Measurements from ENCODE around the gene MAP2K6. TPM values are rescaled to one million over a fixed set of nuclear protein-coding genes. Genes with fewer than 3 reads are reported as not detected.

The MAP2K6 gene
- polyA plus RNA-seq, 1 donor: 16.8 TPM

- no peak for DNase-seq
Observed at GRCh38 chr17:69581061-69581961, 166.8 kb downstream of the MAP2K6 start.

- DNase-seq: no peak
Observed at GRCh38 chr17:69588316-69588715, 173.8 kb downstream of the MAP2K6 start.

GRCh38 chr17:69588827-69589239 lies 174.3 kb downstream of the MAP2K6 start:
- no peak for DNase-seq

- no peak for DNase-seq
Observed at GRCh38 chr17:69590671-69591070, 176.2 kb downstream of the MAP2K6 start.

GRCh38 chr17:69592692-69593350 lies 178.3 kb downstream of the MAP2K6 start:
- DNase-seq: no peak

- no peak for DNase-seq
Observed at GRCh38 chr17:69593351-69593715, 178.8 kb downstream of the MAP2K6 start.

- DNase-seq: no peak
Observed at GRCh38 chr17:69593716-69594115, 179.2 kb downstream of the MAP2K6 start.

GRCh38 chr17:69594641-69595040 lies 180.1 kb downstream of the MAP2K6 start:
- no peak for DNase-seq

GRCh38 chr17:69596141-69596540 lies 181.6 kb downstream of the MAP2K6 start:
- DNase-seq: no peak

- no peak for DNase-seq
Observed at GRCh38 chr17:69597898-69598692, 183.6 kb downstream of the MAP2K6 start.

GRCh38 chr17:69602972-69603371 lies 188.5 kb downstream of the MAP2K6 start:
- DNase-seq: no peak

Other genes starting within 250 kb of the MAP2K6 start
- gene ABCA10, start 185.9 kb upstream of the MAP2K6 start, polyA plus RNA-seq (ENCODE audit: insufficient read length): 14.4 TPM
- gene ABCA5, start 87.6 kb upstream of the MAP2K6 start, polyA plus RNA-seq (ENCODE audit: insufficient read length): 22.3 TPM